Raji (cell line): Measurements from ENCODE around the gene ITGB1BP2.

Source experiments
- POLR2A ChIP-seq: IDR thresholded peaks from 2 replicates; pipeline ENCODE4 v1.6.1; 2011; ENCODE audit warnings: low read depth, low read length, control low read depth; ENCODE audit not compliant: insufficient read depth

Gene ITGB1BP2

GRCh38 chrX:71301195-71301924 lies at the start of gene ITGB1BP2:
ITGB1BP2 (plus strand) TSS chrX:71301750; CDS start chrX:71301807, 57 bp downstream.
- TF ChIP-seq POLR2A, result no peak

DNA sequence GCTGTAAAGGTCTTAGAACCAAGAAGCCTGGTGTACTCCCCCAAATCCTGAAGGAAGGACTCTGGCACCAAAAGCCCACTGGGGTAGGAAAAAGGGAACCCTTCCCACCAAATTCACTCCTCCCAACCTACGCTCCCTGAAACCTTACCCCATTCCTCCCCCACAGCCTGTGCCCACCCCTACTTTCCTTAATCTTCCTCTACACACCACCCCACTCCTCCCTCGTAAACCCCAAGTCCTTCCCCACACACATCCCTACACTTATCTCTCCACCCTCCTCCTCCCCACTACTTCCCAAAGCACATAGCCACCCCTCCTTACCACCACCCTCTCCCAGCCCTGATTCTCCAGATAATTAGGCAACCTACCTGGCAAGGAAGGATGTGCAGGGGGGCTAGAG lies 49.3 kb upstream of the ITGB1BP2 start:
- TF ChIP-seq POLR2A, result no peak

DNA sequence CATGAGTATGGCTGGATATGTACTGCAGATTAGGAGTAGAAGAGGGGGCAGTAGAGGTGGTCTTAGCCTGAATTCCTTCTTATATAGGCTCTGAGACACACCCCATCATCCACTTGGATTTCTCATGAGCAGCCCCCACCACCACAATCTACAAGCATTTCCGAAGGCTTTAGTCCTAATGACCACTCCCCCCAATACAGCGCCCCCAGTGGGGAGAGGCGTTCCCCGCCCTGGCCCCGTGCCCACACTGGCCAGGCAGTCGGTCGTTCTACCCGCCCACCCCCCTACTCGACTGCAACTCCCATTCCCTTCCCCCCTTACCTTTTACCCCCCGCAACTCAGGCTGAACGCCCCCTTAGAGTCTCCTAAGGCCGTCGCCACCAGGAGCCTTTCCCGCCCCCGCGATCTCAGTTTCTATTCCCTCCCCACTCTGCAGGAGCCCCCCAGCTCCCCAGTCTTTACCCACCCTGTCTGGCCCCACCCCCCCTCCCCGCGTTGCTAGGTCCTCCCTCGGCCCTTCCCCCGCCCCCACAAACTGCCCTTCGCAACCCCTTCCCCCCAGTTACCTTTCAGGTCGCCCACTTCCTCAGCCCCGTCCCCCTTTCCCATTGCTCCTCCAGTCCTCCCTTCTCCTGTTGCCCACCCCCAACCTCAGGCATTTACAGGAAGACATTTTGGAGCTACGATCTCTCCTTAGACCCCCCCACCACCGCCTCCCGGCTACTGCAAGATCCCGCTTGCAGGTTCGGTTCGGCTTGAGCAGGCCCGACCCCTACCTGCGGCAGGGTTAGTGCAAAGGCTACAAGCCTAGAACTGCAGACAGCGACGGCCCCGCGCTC lies 48.1 kb upstream of the ITGB1BP2 start:
- TF ChIP-seq POLR2A, result no peak

- TF ChIP-seq POLR2A, result peak; percentile 39
Measured at GRCh38 chrX:71254092-71254963, 47.2 kb upstream of the ITGB1BP2 start, which contains the start of gene ZMYM3. ZMYM3 (minus strand) TSS chrX:71254140; CDS start chrX:71253255, 885 bp downstream.

DNA sequence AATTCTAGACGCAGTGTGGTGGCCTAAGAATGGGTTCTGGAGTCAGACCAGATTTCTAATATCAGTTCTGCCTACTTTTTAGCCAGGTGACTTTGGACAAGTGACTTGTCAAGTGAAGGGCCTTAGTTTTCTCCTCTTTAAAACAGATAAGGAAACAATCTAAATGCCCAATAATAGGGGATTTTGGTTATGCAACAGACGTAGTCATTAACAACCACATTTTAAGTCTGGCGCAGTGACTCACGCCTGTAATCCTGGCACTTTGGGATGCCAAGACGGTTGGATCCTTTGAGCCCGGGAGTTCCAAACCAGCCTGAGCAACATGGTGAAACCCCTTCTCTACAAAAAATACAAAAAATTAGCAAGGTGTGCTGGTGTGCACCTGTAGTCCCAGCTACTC lies 45.5 kb upstream of the ITGB1BP2 start:
- no peak for TF ChIP-seq POLR2A

- TF ChIP-seq POLR2A, result no peak
Measured at GRCh38 chrX:71256856-71257255, 44.7 kb upstream of the ITGB1BP2 start.

- TF ChIP-seq POLR2A, result no peak
Measured at GRCh38 chrX:71269801-71270395, 31.7 kb upstream of the ITGB1BP2 start.

GRCh38 chrX:71282514-71283402 lies 18.8 kb upstream of the ITGB1BP2 start:
- TF ChIP-seq POLR2A, result peak; percentile 35; the same call in 1 of the 2 replicates

- TF ChIP-seq POLR2A, result peak; percentile 67
Measured at GRCh38 chrX:71283403-71284143, 18.0 kb upstream of the ITGB1BP2 start, which contains the start of gene NONO. NONO (plus strand) TSS chrX:71283635; CDS start chrX:71290638, 7,003 bp downstream.

DNA sequence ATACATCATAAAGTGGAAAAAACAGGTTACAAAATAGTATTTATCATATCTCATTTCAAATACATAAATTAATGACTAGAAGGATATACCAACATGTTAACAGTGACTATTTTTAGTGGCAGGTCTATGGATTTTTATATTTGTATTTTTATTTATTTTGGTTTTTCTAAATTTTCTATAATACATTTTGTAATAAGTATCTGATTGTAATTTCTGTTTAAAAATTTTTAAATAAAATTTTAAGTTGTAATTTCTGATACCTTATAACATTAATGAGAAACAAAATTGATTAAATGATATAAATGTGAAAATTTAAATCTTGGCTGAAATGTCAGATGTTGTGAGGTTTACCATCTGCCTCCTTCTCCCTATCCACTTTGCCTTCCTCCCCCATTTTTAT lies 15.6 kb upstream of the ITGB1BP2 start:
- TF ChIP-seq POLR2A, result no peak

- TF ChIP-seq POLR2A, result no peak
Measured at GRCh38 chrX:71291381-71291780, 10.2 kb upstream of the ITGB1BP2 start.

GRCh38 chrX:71292669-71293365 lies 8.7 kb upstream of the ITGB1BP2 start:
- no peak for TF ChIP-seq POLR2A
